HEK293 (cell line): Measurements from ENCODE around the gene IQCH.

ENCODE experiments used
- CTCF ChIA-PET: fragments of 350-600 bp; formaldehyde crosslinking; extraction: SDS; loops from one replicate; lab custom pipeline; 2021; ENCODE audit warnings: antibody characterized with exemption; lab: Yijun Ruan, JAX
- POLR2A ChIA-PET: fragments of 300-600 bp; formaldehyde crosslinking; extraction: SDS; loops from one replicate; lab custom pipeline; 2020; ENCODE audit warnings: antibody characterized with exemption, inconsistent platforms; lab: Yijun Ruan, JAX
- H3K27ac ChIP-seq: fragments of 200-500 bp; sonication (Bioruptor generic); 2 replicates; pipeline ENCODE4 v1.5.1; 2014; ENCODE audit warnings: low read depth, low read length, control low read depth, inconsistent platforms; ENCODE audit errors: extremely low read depth
- H3K36me3 ChIP-seq, 2 experiments: fragments of 200-500 bp in 1 of 2; sonication (Bioruptor generic) in 1 of 2; 1 replicate in 1 of 2; 2 replicates in 1 of 2; pipeline ENCODE4 v1.5.1; 2014 to 2017; ENCODE audit warnings: inconsistent platforms in 2 of 2, low read length in 2 of 2; ENCODE audit not compliant: control insufficient read depth in 2 of 2, insufficient read depth in 1 of 2
- H3K4me1 ChIP-seq: fragments of 200-500 bp; sonication (Bioruptor generic); 2 replicates; pipeline ENCODE4 v1.5.1; 2014; ENCODE audit warnings: mild to moderate bottlenecking, low read length, inconsistent platforms; ENCODE audit not compliant: control insufficient read depth, insufficient read depth
- H3K4me3 ChIP-seq: 2 replicates; pipeline ENCODE4 v1.5.1; 2011; ENCODE audit warnings: low read depth, mild to moderate bottlenecking, control low read depth, low read length, moderate library complexity
- H3K9me3 ChIP-seq: fragments of 200-500 bp; sonication (Bioruptor generic); 2 replicates; pipeline ENCODE4 v1.5.1; 2014; ENCODE audit warnings: low read depth, low read length, inconsistent platforms; ENCODE audit not compliant: control insufficient read depth, insufficient read depth
- KLF9 ChIP-seq: fragments of 450-650 bp; formaldehyde crosslinking; IDR thresholded peaks from 2 replicates; pipeline ENCODE4 v1.5.1; 2016; ENCODE audit warnings: missing biosample characterization, missing genetic modification characterization, low read depth
- SCRT1 ChIP-seq: fragments of 450-650 bp; formaldehyde crosslinking; IDR thresholded peaks from 2 replicates; pipeline ENCODE4 v1.5.1; 2016; ENCODE audit warnings: missing biosample characterization, missing genetic modification characterization, borderline replicate concordance
- ZBTB17 ChIP-seq: fragments of 450-650 bp; formaldehyde crosslinking; IDR thresholded peaks from 2 replicates; pipeline ENCODE4 v1.5.1; 2016; ENCODE audit warnings: missing biosample characterization, missing genetic modification characterization
- ZEB2 ChIP-seq: fragments of 450-650 bp; formaldehyde crosslinking; IDR thresholded peaks from 2 replicates; pipeline ENCODE4 v1.5.1; 2016; ENCODE audit warnings: missing biosample characterization, missing genetic modification characterization
- ZNF10 ChIP-seq: fragments of 450-650 bp; formaldehyde crosslinking; IDR thresholded peaks from 2 replicates; pipeline ENCODE4 v1.5.1; 2017; ENCODE audit warnings: missing biosample characterization, missing genetic modification characterization
- ZNF157 ChIP-seq: fragments of 450-650 bp; formaldehyde crosslinking; IDR thresholded peaks from 2 replicates; pipeline ENCODE4 v1.5.1; 2016; ENCODE audit warnings: missing biosample characterization, missing genetic modification characterization
- ZNF266 ChIP-seq: fragments of 450-650 bp; formaldehyde crosslinking; IDR thresholded peaks from 2 replicates; pipeline ENCODE4 v1.5.1; 2016; ENCODE audit warnings: missing biosample characterization, missing genetic modification characterization, low read depth
- ZNF274 ChIP-seq, 2 experiments: fragments of 200-500 bp in 1 of 2; fragments of 450-650 bp in 1 of 2; sonication (Bioruptor generic) in 1 of 2; formaldehyde crosslinking in 1 of 2; IDR thresholded peaks; 2 replicates each; pipeline versions ENCODE4 v1.5.1 to v1.6.1; 2014 to 2016; ENCODE audit warnings: borderline replicate concordance in 1 of 2, inconsistent platforms in 1 of 2, low read length in 1 of 2, missing biosample characterization in 1 of 2, missing genetic modification characterization in 1 of 2
- ZNF416 ChIP-seq: fragments of 450-650 bp; formaldehyde crosslinking; IDR thresholded peaks from 2 replicates; pipeline ENCODE4 v1.5.1; 2016; ENCODE audit warnings: missing biosample characterization, missing genetic modification characterization
- ZNF473 ChIP-seq: fragments of 450-650 bp; formaldehyde crosslinking; IDR thresholded peaks from 2 replicates; pipeline ENCODE4 v1.5.1; 2017; ENCODE audit warnings: missing biosample characterization, missing genetic modification characterization
- ZNF529 ChIP-seq: fragments of 450-650 bp; formaldehyde crosslinking; IDR thresholded peaks from 2 replicates; pipeline ENCODE4 v1.5.1; 2017; ENCODE audit warnings: missing genetic modification characterization, missing biosample characterization; ENCODE audit not compliant: insufficient replicate concordance
- ZNF654 ChIP-seq: fragments of 450-650 bp; formaldehyde crosslinking; IDR thresholded peaks from 2 replicates; pipeline ENCODE4 v1.5.1; 2016; ENCODE audit warnings: low read depth, missing biosample characterization, missing genetic modification characterization
- ZNF660 ChIP-seq: fragments of 450-650 bp; IDR thresholded peaks from 2 replicates; pipeline ENCODE4 v1.5.1; 2018; ENCODE audit warnings: missing biosample characterization, mild to moderate bottlenecking, missing genetic modification characterization
- ZNF76 ChIP-seq: fragments of 450-650 bp; formaldehyde crosslinking; IDR thresholded peaks from 2 replicates; pipeline ENCODE4; 2016; ENCODE audit warnings: low read depth, missing biosample characterization, missing genetic modification characterization, borderline replicate concordance
- TF ChIP-seq, protein P1 (sequence below): sonication (generic); formaldehyde crosslinking; IDR thresholded peaks from 2 replicates; pipeline ENCODE4 v1.8.1; 2022; ENCODE audit warnings: mild to moderate bottlenecking, moderate library complexity, missing genetic modification reagents
- TF ChIP-seq, protein P2 (sequence below): fragments of 450-650 bp; formaldehyde crosslinking; IDR thresholded peaks from 2 replicates; pipeline ENCODE4 v1.5.1; 2016; ENCODE audit warnings: missing biosample characterization, missing genetic modification characterization
- TF ChIP-seq, protein P3 (sequence below): fragments of 450-650 bp; formaldehyde crosslinking; IDR thresholded peaks from 2 replicates; pipeline ENCODE4 v1.5.1; 2016; ENCODE audit warnings: missing biosample characterization, missing genetic modification characterization
- TF ChIP-seq, protein P4 (sequence below): fragments of 450-650 bp; formaldehyde crosslinking; IDR thresholded peaks from 2 replicates; pipeline ENCODE4 v1.5.1; 2016; ENCODE audit warnings: missing biosample characterization, missing genetic modification characterization
- TF ChIP-seq, protein P5 (sequence below): fragments of 450-650 bp; formaldehyde crosslinking; IDR thresholded peaks from 2 replicates; pipeline ENCODE4 v1.5.1; 2016; ENCODE audit warnings: missing biosample characterization, missing genetic modification characterization
- TF ChIP-seq, protein P6 (sequence below): fragments of 450-650 bp; formaldehyde crosslinking; IDR thresholded peaks from 2 replicates; pipeline ENCODE4 v1.5.1; 2017; ENCODE audit warnings: missing biosample characterization, missing genetic modification characterization

IQCH gene

DNA sequence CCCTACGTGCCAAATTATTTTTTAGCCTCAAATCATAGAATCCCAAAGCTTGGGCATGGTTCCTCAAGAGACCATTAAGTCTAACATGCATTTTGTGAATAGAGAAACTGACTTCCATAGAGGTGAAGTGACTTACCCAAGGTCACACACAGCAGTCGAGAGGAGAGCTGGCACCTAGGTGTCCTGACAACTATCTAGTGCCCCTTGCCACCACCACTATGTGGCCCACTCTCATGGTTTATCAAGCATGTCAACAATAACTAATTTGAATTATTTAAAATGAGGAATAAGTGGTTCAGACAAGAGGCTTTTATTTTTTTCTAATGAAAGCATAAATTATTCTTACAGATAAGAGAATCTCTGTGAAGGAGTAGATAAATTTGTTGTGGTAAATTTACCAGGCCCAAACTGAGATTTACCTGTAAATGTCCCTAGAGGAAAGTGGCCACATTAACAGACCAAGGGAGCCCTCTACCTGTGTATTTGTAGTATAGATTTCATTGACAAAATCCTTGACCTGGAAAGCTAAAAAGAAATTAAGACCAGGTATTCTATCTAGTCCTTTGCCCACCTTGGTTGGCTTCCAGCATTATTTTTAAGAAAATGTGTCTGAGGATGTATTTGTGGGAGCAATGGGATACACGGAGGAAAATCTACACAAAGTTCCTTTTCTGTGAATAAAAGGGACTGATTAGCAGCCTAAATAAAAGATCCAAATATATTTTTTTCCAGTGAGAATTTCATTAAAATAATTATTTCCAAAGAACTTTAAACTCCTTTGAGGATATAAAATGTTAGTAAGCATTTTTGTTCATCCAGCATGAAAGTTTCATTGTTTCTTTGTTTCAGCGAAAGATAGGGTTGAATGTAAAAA is 49.1 kb downstream of the IQCH start:
- CTCF ChIA-PET, result interaction anchor here (0.6 to 3.9 kb wide), 34 partner anchors 11 to 1787 kb away, joined by 3 to 120 read pairs (median 4); no protein-coding TSS in a partner anchor
- Histone ChIP-seq H3K27ac (no peak overlapping the region), H3K4me1 (peaks cover 9% of the 10 kb centered on the region; the same call in 1 of the 2 replicates), H3K9me3 (no peaks in the 10 kb centered on the region), H3K36me3 (no peaks in the 10 kb centered on the region)
- TF ChIP-seq ZNF660 (peak; percentile 49; the same call in 1 of the 2 replicates), ZEB2 (tag by site-specific recombination) (0 out of 2 replicates have a peak, but pooled peaks have one; percentile 20), ZNF76 (no peak), ZNF266 (tag by site-specific recombination) (no peak), ZNF654 (tag by site-specific recombination) (peak; percentile 76)
- TF ChIP-seq, protein P1, sequence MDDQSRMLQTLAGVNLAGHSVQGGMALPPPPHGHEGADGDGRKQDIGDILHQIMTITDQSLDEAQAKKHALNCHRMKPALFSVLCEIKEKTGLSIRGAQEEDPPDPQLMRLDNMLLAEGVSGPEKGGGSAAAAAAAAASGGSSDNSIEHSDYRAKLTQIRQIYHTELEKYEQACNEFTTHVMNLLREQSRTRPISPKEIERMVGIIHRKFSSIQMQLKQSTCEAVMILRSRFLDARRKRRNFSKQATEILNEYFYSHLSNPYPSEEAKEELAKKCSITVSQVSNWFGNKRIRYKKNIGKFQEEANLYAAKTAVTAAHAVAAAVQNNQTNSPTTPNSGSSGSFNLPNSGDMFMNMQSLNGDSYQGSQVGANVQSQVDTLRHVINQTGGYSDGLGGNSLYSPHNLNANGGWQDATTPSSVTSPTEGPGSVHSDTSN, result no peak
- TF ChIP-seq, protein P2, sequence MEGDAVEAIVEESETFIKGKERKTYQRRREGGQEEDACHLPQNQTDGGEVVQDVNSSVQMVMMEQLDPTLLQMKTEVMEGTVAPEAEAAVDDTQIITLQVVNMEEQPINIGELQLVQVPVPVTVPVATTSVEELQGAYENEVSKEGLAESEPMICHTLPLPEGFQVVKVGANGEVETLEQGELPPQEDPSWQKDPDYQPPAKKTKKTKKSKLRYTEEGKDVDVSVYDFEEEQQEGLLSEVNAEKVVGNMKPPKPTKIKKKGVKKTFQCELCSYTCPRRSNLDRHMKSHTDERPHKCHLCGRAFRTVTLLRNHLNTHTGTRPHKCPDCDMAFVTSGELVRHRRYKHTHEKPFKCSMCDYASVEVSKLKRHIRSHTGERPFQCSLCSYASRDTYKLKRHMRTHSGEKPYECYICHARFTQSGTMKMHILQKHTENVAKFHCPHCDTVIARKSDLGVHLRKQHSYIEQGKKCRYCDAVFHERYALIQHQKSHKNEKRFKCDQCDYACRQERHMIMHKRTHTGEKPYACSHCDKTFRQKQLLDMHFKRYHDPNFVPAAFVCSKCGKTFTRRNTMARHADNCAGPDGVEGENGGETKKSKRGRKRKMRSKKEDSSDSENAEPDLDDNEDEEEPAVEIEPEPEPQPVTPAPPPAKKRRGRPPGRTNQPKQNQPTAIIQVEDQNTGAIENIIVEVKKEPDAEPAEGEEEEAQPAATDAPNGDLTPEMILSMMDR (tag by site-specific recombination), result peak; percentile 30; the same call in 1 of the 2 replicates
- TF ChIP-seq, all 188 proteins: peak for 4
- POLR2A ChIA-PET, result interaction anchor here (1.1 kb wide), 1 partner anchor 357 kb away, joined by 3 read pairs; no protein-coding TSS in a partner anchor
- no peak overlapping the region for H3K4me3 ChIP-seq

DNA sequence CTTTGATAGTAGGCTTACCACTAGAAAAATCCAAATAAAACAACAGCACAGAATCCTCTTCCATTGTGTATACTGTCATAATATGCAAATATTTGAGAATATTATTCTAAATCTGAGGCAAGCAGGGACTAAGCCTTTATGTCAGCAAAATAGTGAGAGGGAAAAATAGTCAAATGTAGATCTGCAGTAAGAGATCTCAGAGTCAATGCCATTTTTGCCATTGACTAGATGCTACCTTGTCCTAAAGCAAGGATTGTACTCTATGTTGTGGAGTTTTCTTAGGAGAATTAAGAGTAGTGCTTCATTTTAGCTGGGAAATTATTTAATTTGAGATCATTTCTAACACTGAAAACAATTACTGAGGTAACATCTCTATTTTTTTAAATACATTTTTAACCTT is 50.2 kb downstream of the IQCH start:
- TF ChIP-seq ZNF416 (tag by site-specific recombination) (no peak), ZBTB17 (tag by site-specific recombination) (peak; percentile 95), SCRT1 (no peak)
- H3K4me1 ChIP-seq, result peaks cover 9% of the 10 kb centered on the region; the same call in 1 of the 2 replicates
- no peaks in the 10 kb centered on the region for H3K9me3 ChIP-seq
- no peak overlapping the region for H3K27ac ChIP-seq
- no peak overlapping the region for H3K4me3 ChIP-seq
- no peaks in the 10 kb centered on the region for H3K36me3 ChIP-seq
- POLR2A ChIA-PET, result no interaction called here
- CTCF ChIA-PET, result interaction anchor here (0.7 to 3.9 kb wide), 24 partner anchors 10 to 879 kb away, joined by 3 to 120 read pairs (median 5); no protein-coding TSS in a partner anchor

DNA sequence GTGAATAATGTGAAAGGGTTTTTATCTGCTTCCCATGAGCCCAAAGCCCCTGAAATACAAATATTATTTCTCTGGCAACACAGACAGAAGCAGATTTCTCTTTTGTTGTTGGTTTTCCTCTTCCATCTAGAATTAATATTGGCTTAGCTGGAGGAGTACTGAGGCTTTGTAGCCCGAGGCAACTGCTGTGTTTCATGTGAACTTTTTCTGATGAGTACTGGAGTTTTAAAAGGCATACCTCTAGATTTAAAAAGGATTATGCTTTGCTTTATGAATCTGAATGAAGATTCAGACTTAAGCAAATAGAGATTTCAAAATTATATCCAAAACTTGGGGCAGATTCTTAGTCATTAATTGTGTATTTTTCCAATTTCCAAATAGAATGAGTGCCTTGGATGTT is 50.9 kb downstream of the IQCH start:
- ChIA-PET POLR2A (no interaction called here), CTCF (interaction anchor here (0.9 to 3.9 kb wide), 8 partner anchors 16 to 531 kb away, joined by 3 to 120 read pairs (median 5); no protein-coding TSS in a partner anchor)
- no peaks in the 10 kb centered on the region for H3K36me3 ChIP-seq
- H3K4me1 ChIP-seq, result peaks cover 9% of the 10 kb centered on the region; the same call in 1 of the 2 replicates
- no peak overlapping the region for H3K27ac ChIP-seq
- no peak overlapping the region for H3K4me3 ChIP-seq
- no peaks in the 10 kb centered on the region for H3K9me3 ChIP-seq
- TF ChIP-seq, protein P3, sequence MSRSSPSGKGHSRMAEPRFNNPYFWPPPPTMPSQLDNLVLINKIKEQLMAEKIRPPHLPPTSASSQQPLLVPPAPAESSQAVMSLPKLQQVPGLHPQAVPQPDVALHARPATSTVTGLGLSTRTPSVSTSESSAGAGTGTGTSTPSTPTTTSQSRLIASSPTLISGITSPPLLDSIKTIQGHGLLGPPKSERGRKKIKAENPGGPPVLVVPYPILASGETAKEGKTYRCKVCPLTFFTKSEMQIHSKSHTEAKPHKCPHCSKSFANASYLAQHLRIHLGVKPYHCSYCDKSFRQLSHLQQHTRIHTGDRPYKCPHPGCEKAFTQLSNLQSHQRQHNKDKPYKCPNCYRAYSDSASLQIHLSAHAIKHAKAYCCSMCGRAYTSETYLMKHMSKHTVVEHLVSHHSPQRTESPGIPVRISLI (tag by site-specific recombination), result no peak
- TF ChIP-seq, protein P4, sequence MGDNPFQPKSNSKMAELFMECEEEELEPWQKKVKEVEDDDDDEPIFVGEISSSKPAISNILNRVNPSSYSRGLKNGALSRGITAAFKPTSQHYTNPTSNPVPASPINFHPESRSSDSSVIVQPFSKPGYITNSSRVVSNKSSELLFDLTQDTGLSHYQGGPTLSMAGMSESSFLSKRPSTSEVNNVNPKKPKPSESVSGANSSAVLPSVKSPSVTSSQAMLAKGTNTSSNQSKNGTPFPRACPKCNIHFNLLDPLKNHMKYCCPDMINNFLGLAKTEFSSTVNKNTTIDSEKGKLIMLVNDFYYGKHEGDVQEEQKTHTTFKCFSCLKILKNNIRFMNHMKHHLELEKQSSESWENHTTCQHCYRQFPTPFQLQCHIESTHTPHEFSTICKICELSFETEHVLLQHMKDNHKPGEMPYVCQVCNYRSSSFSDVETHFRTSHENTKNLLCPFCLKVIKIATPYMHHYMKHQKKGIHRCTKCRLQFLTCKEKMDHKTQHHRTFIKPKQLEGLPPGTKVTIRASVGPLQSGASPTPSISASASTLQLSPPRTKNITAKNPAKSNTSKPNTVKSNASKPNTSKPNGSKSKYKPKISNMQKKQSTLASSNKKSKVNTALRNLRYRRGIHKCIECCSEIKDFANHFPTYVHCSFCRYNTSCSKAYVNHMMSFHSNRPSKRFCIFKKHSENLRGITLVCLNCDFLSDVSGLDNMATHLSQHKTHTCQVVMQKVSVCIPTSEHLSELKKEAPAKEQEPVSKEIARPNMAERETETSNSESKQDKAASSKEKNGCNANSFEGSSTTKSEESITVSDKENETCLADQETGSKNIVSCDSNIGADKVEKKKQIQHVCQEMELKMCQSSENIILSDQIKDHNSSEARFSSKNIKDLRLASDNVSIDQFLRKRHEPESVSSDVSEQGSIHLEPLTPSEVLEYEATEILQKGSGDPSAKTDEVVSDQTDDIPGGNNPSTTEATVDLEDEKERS (tag by site-specific recombination), result no peak
- TF ChIP-seq, protein P5, sequence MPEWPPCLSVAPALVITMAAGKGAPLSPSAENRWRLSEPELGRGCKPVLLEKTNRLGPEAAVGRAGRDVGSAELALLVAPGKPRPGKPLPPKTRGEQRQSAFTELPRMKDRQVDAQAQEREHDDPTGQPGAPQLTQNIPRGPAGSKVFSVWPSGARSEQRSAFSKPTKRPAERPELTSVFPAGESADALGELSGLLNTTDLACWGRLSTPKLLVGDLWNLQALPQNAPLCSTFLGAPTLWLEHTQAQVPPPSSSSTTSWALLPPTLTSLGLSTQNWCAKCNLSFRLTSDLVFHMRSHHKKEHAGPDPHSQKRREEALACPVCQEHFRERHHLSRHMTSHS (tag by site-specific recombination), result no peak
- no peak for TF ChIP-seq ZNF157
- no peak for TF ChIP-seq ZNF10
- no peak for TF ChIP-seq KLF9 (tag by site-specific recombination)
- TF ChIP-seq ZNF473, result no peak
- TF ChIP-seq ZNF274 (IDR thresholded peaks at IDR 0.05; ENCODE audit: low read length), result no peak
- no peak for TF ChIP-seq ZNF274 (tag by site-specific recombination; IDR thresholded peaks at IDR 0.05; ENCODE audit: borderline replicate concordance)
- no peak for TF ChIP-seq ZNF529 (tag by site-specific recombination)
- TF ChIP-seq, protein P6, sequence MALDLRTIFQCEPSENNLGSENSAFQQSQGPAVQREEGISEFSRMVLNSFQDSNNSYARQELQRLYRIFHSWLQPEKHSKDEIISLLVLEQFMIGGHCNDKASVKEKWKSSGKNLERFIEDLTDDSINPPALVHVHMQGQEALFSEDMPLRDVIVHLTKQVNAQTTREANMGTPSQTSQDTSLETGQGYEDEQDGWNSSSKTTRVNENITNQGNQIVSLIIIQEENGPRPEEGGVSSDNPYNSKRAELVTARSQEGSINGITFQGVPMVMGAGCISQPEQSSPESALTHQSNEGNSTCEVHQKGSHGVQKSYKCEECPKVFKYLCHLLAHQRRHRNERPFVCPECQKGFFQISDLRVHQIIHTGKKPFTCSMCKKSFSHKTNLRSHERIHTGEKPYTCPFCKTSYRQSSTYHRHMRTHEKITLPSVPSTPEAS (tag by site-specific recombination), result no peak
